HG03025 (cell line): Measurements from ENCODE around the gene PDE8B.

Experiments used
- ATAC-seq: cut with Tn5 transposase; IDR thresholded peaks from one replicate; pipeline ENCODE4 v1.9.1; 2021; ENCODE audit warnings: mild to moderate bottlenecking, moderate library complexity; ENCODE audit not compliant: unreplicated experiment, low FRiP score

The PDE8B gene

DNA sequence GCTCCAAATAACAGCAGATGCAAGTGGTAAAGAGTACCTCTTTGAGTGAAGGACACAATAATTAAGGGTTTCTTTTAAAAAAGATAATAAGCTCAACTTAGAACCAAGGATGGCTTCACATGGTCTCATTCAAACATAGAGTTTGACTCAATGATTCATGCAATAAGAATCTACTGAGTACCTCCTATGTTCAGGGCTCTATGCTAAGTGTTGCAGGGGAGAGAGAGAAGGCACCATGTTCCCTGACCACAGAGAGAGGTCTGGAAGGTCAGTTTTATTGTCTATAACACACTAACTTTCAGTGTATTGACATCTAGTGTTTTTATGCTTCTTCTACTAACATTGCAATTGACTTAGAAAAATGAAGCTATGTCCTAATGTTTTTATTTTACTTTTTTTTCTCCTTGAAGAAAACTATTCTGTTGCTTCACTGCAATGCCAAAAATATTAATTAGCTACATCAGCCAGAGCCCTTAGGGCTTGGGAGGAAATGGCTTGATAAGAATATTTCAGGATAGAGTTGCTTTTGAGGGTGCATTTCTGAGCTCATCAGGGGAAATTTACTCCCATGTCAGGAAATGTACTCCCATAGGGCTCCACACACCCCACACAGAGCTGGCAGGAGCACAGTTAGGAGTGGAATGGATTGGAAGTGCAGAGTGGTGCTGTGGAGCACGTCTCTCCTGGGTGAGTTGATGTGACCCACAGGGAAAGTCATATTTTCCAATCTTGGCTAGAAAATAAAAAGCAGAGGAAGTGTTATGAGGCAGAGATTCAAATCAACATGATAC is 106.6 kb downstream of the PDE8B start:
- ATAC-seq = no peak

DNA sequence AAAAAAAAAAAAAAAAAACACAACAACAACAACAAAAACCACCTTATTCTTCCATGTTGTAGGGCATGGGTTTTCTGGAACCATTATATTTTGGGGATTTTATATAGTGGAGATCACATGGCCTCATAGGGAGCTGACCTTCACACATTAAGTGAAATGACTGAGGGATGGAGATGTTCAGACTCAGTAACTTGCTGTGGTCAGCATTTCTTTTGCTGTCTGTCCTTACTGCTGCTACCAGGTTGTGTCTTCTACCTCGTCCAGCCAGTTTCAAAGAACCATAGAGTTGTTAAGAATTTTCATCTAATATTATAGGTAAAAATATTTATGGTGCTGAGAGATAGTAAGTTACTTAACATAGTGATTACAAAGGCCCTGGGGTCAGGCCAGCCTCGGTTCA is 107.6 kb downstream of the PDE8B start:
- no peak for ATAC-seq

DNA sequence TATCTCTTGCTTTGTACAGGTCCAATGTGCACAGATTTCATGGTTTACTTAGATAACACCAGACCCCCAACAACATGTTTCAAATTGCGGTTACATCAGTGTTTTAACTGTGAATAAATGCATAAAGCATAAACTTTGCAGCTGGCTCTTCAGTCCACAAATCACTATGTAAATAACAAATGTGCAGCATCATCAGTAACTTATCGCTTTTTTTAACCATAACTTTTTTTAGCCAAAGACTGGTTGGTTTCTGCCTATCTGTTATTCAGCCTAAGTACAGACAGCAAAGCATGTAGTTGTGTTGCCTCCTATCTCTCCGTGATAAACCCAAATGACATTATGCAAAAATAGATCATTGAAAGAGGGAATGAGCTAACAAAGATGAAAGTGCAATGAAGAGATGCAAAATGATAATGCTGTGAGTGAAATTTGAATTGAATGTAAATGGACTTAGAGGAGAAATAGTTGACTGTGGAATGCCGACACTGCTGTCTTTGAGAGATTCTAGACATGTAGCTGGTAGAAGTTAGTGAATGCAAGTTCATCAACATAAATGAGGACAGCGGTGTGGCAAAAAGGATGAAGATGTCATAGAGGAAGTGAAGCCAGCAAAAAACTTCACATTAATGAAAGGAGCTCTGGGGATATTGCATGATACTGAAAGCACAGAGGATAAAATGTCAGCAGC is 108.8 kb downstream of the PDE8B start:
- no peak for ATAC-seq

DNA sequence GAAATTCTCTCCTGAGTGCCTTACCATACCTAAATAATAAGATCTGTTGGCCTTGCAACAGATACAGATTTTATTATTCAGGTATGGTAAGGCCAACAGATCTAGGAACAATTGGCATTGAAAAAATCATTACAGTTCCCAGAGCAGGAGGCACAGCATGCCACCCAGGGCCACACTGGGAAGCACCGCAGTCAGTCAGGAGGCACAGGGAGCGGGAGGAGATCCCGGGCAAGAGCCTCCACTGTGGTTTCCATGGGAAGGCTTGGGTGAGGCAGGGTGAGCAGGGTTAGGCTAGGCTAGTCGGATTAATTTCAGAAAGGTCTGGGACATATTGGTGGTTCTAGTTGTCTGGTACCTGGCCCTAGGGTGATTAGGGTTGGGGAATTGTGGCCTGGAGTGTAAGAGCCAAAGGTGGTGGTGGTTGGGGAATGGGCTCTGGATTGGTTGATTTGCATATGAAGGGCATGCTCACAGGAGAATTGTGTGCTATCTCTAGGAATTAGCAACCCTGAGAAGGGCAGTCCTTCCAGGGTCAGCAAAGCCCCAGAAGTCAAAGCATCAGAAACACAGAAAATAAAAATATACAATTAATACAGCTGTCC is 111.4 kb downstream of the PDE8B start:
- no peak for ATAC-seq

DNA sequence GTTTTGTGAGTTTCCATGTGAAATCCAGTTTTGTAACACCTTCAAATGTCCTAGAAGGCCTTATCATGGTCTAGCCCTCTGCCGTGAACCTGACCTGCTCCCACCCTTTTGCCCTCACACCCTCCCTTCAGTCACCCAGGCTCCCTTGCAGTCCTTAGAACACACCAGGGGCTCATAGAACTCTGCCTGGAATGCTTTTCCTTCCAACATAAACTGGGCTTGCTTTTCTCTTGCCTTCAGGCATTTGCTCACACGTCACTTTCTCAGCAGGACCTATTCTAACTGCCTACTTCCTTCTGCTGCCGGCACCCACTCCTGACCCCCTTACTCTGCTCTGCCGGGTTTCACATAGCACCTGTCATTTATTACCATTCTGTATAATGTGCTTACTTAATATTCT is 111.9 kb downstream of the PDE8B start:
- no peak for ATAC-seq

DNA sequence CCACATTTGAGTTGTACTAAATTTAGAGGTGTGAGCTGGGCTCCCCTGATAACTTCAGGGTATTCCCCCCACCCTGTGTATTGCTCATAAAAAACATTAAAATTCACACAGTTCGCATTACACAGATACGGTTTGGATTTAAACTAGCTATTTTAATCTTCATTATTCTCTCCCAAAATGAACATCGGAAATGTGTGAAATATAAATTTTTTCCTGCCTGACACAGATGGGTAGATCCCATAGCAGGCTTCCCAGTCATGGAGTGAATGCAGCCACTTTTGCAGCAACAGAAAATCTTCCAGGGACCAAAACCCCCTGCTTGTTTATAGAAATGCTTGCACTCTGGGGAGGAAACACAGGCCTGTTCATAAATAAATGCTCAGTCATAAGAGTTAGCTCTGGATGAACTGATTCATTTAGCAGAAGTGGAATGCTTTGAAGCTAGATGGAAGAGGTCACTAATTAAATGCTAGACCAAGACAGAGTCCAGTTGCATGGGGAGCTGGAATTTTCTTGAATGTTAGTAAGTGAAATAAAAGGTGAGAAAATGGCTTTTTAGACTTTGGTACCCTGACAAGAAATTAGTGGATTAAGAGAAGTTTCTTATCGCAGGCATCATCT is 115.6 kb downstream of the PDE8B start:
- no peak for ATAC-seq

DNA sequence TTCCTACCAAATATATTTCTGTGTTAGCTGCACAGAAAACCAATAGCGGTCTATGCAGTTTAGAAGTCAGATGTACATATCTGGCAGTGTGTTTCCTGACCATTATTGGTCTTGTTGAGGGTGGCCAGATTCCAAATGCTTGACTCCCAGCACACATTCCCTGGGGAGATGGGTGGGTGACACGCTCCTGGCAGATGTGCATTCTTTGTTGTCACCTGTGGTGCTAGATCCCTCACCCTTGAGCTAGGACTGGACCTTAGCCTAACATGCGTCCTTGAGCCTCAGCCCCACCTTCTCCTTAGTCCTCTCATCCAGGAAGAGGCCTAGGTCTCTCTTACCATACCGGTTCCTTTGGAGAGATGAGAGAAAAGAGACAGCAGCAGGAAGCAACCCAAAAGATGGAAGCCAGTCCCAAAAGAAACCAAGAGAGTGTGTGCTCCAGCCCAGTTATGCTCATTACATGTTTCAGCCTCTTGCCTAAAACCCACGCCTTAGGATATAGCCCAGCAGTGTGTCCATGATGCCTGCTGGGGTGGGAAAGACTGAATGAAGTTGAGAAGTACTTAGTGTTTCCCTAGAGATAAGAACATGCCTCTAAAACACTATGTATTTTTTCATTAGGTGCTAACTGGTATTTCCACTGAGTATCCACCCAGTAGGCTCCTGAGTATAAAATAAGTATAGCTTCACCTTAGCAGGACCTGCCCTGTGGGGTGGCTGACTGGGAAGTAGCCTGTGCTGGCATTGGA is 116.7 kb downstream of the PDE8B start:
- no peak for ATAC-seq

DNA sequence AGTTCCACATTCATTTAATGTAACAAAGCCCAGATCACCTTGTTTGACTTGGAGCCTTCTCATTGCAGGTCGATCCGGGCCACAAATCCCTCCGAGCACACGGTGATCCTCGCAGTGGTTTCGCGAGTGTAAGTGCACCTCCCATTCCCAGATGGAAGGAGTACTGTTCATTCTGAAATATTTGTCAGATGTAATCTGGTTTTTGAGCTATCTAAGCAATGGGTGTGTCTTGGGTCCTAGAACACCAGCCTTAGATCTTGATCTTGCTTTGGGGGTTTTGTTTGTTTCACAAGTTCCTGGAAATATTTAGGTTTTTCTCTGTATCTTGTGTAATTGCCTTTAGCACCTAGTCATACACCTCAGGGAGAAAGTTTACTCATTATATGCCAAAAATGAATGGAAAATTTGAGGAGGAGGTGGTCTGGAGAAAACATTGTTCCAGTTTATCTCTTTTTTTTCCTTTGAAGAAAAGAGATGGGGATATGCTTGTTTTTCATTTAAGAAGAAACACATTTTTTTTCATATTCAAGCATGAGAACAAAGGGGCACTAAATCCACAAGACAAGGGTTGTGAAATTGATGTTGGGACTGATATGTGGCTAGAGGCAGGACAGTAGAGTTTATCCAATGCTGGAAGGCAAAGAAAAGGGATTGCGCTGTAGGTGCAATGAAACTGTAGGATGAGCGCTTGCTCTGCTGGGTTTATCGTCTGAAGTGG is 118.6 kb downstream of the PDE8B start:
- ATAC-seq = no peak

DNA sequence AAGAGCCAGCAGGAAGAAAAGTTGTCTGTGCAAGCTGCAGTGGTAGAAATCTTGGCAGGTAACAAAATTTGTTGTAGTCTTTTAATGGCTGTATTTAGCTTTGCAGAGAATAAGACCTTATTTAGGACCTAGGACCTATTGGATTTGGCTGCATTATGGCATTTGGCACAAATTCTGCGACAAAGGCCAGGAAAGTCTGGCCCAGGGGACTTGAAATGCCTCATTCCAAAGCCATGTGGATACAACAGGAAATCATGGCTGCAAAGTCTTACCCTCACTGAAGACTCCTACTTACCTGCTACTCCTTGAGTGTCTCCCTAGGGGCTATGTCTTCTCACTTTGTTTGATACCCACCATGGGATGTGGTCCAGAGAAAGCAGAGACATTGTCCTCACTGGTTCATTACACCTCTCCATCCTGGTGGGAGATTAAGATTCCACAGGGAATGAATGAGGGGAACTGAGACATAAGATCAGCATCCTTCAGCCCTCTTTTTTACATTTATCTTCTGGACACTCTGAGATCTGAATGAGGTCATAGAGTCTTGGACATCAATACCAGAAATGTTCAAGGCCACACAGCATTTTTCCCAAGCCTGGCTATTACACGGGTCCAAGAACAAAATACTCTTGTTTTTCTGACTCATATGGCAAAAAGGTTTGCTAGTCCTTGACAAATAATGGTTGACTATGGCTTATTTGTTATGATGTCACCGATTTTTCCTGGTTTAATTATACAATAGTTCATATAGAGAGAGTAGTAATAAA is 119.4 kb downstream of the PDE8B start:
- no peak for ATAC-seq

DNA sequence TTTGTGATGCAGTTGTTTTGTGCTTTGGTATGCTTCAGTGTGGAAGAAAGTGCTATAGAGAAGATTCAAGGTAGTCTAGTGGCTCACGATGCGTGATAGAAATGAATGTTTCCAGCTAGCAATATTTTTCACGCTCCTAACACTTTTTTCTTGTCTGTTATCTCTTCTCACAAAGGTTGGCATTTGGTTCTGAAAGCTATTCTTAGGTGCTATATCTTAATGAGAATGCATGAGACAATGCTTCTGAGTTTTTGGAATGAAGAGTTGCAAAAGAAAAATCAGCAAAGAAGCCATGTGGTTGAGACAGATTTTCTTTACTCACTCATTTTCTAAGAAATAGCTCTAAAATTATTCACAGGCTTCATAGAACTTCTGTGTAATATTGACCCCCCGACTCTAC is 122.6 kb downstream of the PDE8B start:
- no peak for ATAC-seq

DNA sequence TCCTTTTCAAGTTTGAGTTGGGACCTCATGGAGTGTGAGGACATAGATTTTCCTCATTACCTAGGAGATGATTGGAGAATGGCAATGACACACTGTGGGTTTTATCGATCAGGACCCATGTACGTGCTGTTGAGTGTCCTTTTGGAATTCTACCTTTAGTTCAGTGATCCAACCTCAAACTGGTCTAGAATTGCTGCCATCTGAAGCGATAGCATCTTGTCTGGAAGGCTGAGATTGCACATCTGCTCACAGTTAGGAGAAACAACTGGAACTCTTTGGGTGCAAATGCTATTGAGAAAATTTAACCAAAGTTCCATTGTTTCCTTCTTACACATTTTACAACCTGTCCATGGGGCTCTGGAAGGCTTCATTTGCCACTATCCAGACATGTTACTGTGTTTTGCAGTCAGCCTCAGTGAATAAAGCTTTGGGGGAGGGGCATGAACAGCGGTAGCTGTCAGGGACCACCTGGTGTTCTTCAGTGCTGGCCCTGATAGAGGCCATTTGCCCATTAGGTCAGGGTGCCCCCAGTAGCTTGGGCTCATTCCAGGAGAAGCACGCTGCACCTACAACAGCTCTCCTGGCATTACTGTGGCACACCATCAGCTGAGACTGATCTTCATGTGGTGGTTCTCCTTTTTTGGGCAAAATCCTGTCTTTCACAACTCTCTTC is 123.1 kb downstream of the PDE8B start:
- ATAC-seq = no peak

DNA sequence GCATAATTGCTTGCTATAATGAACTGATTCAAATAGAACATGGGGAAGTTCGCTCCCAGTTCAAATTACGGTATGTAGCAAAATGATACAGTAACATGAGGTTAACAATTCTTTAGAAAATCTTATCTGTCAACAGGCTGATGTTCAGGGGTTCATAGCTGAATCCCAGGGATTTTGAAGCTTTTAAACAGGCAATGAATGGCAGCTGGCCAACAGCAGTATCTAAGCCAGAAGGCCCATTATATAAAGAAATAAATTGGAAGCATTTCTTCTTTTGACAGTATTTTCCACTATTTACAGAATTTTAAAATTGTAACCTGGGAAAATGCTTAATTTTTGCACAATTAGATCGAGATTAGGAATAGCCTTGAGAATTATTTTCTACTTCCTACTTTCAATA is 126.8 kb downstream of the PDE8B start:
- ATAC-seq = no peak

DNA sequence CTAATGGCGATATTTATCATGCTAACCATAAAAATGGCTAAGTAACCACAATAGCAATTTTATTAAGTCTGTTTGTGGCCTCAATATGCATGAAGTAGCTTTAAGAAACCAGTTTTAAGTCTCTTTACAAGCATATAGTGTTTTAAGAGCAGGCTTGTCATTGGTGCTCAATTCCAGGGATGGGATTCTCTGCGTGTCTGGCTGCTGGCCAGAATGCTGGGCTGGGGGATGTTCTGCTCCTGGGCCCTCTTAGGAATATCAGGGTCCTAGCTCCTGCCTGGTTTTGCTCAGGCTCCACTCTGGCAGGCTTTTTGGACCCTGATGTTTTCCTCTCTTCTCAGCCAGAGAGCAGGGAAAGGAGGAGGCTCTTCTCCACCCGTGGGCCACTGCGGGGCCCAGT is 127.2 kb downstream of the PDE8B start:
- no peak for ATAC-seq

DNA sequence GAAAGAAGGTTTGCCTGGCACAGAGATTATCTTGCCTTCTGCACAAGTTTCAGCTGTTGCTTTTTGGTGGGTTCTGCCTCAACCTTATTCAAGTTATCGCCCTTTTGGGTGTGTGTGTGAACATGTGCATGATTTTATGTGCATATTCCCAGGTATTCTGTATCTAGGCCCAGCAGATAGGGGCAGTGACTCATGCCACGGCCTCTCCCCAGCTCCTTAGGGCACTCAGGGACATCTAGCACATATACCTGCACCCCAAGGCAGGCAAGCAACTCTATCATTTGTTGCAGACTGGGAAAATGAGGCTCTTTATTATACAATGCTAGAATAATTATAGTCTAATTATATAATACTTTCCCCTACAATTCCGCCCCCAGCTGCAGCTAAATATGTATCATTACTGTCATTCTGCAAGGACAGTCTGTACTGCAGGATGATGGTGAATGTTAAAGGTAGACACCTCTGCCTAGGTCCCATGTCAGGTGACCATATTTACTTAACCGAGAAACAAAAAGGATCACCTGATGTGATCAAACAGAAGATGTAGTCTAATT is 128.9 kb downstream of the PDE8B start:
- no peak for ATAC-seq

DNA sequence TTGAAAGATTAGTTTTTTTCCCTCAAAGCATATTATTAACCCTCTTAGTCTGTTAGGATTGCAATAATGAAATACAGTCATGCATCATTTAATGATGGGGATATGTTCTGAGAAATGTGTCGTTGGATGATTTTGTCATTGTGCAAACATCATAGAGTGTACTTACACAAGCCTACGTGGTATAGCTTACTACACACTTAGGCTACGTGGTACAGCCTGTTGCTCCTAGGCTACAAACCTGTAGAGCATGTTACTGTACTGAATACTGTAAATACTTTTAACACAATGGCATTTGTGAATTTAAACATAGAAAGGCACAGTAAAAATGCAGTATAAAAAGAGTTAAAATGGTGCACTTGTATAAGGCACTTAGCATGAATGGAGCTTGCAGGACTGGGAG is 132.7 kb downstream of the PDE8B start:
- ATAC-seq = no peak

DNA sequence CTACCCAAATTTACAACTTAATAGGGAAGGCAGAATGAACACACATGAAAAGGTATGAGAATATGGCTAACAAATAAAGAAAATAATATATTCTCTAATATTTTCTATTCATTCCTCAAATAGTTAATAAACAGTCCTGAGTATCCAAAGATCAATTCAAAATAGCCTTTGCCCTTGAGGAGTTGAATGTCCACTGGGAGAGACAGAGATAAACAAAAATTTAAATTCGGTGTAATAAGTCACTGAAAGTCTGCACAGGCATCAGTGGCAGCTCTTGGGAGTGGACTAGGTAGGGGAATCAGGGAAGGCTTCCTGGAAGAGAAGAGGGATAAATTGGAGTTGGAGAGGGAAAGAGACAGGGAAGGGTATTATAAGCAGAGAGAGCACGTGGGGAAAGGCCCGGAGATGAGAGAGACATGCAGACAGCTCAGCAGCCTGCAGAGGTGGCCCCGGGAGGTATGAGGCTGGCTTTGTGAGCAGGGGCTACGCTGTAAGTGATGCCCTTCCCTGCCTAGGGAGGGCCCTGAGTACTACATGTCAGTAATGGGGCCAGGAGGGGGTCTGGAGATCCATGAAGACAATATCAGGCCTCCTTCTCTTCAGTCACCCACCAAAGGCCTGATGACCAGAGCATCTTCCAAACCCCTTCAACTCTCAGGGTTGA is 137.1 kb downstream of the PDE8B start:
- no peak for ATAC-seq

DNA sequence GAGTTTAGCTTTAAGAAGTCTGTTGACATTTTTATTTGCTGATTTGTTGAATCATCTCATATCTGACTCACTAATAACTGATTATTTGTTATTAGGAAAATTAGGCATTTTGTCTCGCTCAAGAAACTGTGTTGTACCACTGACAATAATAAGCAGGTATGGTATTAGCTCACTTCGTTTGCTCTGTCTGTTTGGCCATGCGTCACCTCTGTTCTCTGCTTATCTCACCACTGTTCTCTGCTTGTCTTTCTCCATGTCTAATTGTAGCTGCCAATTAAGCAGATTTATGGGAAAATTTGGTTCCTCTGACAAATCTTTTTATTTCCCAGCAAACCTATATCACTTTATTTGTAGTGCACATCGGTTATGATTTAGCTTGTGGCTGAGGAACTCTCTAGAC is 142.8 kb downstream of the PDE8B start:
- ATAC-seq = no peak

DNA sequence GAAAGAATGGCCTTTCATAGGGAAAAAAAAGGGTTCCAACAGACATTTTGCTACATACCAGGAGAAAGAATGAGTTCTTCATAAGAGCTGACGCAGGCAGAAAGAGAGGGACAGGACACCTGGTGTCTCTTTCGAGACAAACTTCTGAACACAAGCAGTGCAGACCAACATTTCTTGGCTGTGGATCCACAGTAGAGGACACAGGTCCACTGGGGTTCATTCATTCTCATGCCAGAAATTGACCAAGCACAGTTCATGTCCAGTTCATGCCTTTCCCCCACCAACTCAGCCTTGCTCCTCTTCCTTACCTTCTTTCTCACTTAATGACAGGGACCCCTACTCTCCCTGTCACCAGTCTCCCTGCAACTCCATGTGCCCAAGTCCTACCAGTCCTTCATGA is 144.0 kb downstream of the PDE8B start:
- ATAC-seq = no peak
